ENCODE results near the gene DOCK2. TPM values are rescaled to one million over a fixed set of nuclear protein-coding genes. Genes with fewer than 3 reads are reported as not detected.
A peak's percentile ranks its signal among the peaks of the same experiment; 100 is the strongest.

Gene DOCK2
- total and polyA plus RNA-seq, 12 donors, result 3.3 to 59.5 (median 21.0) TPM

DNA sequence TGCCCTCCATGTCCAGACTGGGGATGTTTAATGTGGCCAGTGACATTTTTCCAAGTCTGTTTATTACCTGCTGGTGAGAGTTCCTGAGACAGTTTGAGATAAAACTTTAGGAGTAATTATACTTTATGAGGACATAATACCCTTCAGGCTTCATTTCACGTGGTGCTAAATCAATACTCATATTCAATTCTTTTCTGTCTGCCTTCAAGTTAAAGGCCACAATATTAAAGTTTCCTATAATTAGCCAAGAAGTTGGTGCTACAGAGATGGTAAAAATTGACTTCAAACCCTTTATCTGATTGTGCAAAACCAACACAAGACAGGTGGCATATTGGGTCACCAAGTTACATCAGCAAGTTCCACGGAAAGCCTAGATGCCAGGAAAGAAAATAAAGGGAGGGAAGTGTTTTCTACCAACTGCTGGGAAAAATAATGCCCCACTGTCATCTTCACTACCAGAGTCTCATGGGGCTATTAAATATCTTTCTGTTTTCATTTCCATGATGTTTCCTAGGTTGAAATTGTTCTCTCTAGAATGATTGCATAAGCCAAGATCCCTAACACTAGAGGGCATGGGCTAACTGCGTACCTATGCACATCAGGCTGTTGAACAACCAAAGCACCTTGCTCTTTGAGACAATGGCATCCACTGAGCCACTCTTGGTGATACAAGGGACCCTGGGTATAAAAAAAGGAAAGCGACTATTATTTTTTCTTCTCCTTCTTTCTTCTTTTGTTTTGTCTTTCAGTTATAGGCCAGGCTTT is 274.6 kb downstream of the DOCK2 start:
- Histone ChIP-seq H3K4me1 (replicated peaks in 1 of 2) (no peaks in the 10 kb centered on the region), H3K36me3 (replicated peaks in 1 of 2) (no peaks in the 10 kb centered on the region), H3K27me3 (no peaks in the 10 kb centered on the region), H3K9me3 (replicated peaks in 1 of 3) (no peaks in the 10 kb centered on the region), H3K27ac (no peak overlapping the region), H3K4me3 (no peak overlapping the region)
- no peak for TF ChIP-seq POLR2A (IDR thresholded peaks at IDR 0.05)
- TF ChIP-seq, protein P1, sequence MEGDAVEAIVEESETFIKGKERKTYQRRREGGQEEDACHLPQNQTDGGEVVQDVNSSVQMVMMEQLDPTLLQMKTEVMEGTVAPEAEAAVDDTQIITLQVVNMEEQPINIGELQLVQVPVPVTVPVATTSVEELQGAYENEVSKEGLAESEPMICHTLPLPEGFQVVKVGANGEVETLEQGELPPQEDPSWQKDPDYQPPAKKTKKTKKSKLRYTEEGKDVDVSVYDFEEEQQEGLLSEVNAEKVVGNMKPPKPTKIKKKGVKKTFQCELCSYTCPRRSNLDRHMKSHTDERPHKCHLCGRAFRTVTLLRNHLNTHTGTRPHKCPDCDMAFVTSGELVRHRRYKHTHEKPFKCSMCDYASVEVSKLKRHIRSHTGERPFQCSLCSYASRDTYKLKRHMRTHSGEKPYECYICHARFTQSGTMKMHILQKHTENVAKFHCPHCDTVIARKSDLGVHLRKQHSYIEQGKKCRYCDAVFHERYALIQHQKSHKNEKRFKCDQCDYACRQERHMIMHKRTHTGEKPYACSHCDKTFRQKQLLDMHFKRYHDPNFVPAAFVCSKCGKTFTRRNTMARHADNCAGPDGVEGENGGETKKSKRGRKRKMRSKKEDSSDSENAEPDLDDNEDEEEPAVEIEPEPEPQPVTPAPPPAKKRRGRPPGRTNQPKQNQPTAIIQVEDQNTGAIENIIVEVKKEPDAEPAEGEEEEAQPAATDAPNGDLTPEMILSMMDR (IDR thresholded peaks at IDR 0.05), result no peak
- intact Hi-C loops (cut with DNase I), result no loop called here
- no peak for DNase-seq
- 79 to 88% (median 85%) methylated on average over 4 of the region's 4 CpGs for WGBS, 4 donors

DNA sequence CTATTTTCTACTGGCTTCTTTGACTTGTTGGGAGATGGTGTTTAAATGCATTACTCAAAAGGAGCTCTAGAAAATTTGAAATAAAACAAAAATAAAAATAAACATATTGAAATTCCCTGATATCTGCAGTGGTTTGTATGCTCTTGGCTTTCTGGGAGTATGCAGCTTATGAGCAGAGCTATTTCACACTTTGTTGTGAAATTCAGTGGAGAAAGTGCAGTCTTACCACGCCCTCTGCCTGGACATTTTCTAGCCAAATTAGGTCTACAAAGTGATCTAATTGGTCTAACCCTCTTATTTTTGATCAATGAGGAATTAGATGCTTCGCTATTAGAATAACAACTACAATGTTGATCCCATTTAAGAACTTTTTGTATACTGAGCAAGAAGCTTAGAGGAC is 276.4 kb downstream of the DOCK2 start:
- TF ChIP-seq, protein P1 (IDR thresholded peaks at IDR 0.05), result no peak
- TF ChIP-seq POLR2A (IDR thresholded peaks at IDR 0.05), result no peak
- no peak for DNase-seq
- intact Hi-C loops (cut with DNase I), result no loop called here
- Histone ChIP-seq H3K4me3 (no peak overlapping the region), H3K36me3 (replicated peaks in 1 of 2) (no peaks in the 10 kb centered on the region), H3K9me3 (replicated peaks in 1 of 3) (no peaks in the 10 kb centered on the region), H3K27me3 (no peaks in the 10 kb centered on the region), H3K4me1 (replicated peaks in 1 of 2) (peaks cover 0 to 4% of the 10 kb centered on the region in 2 donors), H3K27ac (no peak overlapping the region)
- 88 to 97% (median 91%) methylated on average over 2 of the region's 2 CpGs for WGBS, 4 donors

DNA sequence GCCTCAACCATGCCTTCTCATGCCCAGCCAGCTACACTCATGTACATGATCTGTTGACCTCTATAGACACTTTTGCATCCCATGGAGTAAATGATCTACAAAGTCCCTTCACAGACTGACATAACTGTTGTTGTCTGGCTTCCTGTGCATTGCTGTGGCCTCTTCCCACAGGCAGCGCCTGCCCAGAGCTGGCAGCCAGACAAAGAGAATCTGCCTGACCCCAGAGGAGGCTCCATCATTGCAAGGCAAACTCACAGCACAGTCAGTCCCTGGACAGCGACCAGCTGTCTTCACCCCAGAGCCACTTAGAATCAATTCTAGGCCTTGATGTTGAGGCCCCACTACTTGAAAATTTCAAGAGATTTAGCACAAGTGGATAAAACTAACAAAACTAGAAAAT is 277.7 kb downstream of the DOCK2 start:
- Histone ChIP-seq H3K27ac (no peak overlapping the region), H3K4me1 (replicated peaks in 1 of 2) (peaks cover 0 to 4% of the 10 kb centered on the region in 2 donors), H3K9me3 (replicated peaks in 1 of 3) (no peaks in the 10 kb centered on the region), H3K36me3 (replicated peaks in 1 of 2) (no peaks in the 10 kb centered on the region), H3K4me3 (no peak overlapping the region), H3K27me3 (no peaks in the 10 kb centered on the region)
- TF ChIP-seq, protein P1 (IDR thresholded peaks at IDR 0.05), result no peak
- TF ChIP-seq POLR2A (IDR thresholded peaks at IDR 0.05), result no peak
- DNase-seq, result peak in 6 of 7 donors; percentile 22 to 62 (median 32)
- 43 to 87% (median 65%) methylated on average over 2 of the region's 2 CpGs for WGBS, 4 donors
- intact Hi-C loops (cut with DNase I), result no loop called here

DNA sequence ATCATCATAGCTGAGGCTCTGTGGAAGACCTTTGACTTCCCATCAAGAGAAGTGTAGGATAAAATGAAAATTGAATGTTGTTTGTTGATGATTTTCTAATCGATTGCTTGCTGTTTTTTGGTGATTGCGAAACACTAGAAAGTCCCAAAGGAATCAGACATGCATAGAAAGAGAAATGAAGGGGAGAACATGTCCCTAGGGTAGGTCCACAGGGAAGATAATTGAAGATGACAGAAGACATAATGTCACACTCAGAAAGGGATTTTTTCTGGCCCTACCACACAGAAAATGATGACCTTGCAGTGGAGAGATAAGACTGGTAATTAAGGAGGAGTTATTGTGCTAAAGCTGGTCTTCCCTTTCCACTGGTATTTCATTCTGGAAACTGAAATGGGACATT is 280.4 kb downstream of the DOCK2 start:
- no peaks in the 10 kb centered on the region for H3K27me3 ChIP-seq
- no peak for DNase-seq
- H3K9me3 ChIP-seq (replicated peaks in 1 of 3), result no peaks in the 10 kb centered on the region
- intact Hi-C loops (cut with DNase I), result no loop called here
- peaks cover 0 to 4% of the 10 kb centered on the region in 2 donors for H3K4me1 ChIP-seq (replicated peaks in 1 of 2)
- TF ChIP-seq POLR2A (IDR thresholded peaks at IDR 0.05), result no peak
- TF ChIP-seq, protein P1 (IDR thresholded peaks at IDR 0.05), result no peak
- H3K4me3 ChIP-seq, result no peak overlapping the region
- no peak overlapping the region for H3K27ac ChIP-seq
- 65 to 85% (median 79%) methylated on average over 2 of the region's 2 CpGs for WGBS, 4 donors
- H3K36me3 ChIP-seq (replicated peaks in 1 of 2), result no peaks in the 10 kb centered on the region

All from adrenal gland (tissue), 12 donors.